ENCODE data around the gene CLP1.

DNA sequence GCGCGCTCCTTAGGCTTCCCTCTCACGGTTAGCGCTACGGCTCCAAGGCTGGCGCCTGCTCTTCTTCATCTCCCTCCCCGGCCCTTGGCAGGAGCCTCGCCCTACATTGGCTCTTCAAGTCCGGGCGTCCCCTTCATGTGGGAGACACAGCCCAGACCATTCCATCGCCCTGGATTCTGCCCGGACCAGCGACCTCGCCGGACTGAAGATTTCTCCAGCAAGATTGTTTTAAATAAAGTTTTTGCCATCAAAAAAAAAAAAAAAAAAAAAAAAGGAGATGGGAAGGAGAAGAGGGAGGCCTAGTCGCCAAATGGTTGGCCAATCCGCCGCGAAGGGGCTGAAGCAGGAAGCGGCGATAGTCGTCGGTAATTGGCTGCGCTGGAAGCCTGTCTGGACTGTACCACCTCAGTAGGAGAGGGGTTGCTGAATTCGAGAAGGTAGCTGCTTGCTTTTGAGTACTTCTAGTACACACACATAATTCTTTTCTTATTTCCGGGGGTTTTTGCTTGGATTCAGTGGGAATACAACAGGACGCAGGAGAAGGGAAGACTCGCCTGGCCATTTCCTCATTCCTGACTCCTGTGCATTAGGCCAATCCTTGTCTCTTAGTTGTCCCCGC is 9.7 kb downstream of the CLP1 start:
- TF ChIP-seq, protein P1, sequence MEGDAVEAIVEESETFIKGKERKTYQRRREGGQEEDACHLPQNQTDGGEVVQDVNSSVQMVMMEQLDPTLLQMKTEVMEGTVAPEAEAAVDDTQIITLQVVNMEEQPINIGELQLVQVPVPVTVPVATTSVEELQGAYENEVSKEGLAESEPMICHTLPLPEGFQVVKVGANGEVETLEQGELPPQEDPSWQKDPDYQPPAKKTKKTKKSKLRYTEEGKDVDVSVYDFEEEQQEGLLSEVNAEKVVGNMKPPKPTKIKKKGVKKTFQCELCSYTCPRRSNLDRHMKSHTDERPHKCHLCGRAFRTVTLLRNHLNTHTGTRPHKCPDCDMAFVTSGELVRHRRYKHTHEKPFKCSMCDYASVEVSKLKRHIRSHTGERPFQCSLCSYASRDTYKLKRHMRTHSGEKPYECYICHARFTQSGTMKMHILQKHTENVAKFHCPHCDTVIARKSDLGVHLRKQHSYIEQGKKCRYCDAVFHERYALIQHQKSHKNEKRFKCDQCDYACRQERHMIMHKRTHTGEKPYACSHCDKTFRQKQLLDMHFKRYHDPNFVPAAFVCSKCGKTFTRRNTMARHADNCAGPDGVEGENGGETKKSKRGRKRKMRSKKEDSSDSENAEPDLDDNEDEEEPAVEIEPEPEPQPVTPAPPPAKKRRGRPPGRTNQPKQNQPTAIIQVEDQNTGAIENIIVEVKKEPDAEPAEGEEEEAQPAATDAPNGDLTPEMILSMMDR (conservative IDR thresholded peaks at IDR 0.05; ENCODE audit: low read depth, low read length), result no peak
- no peak for TF ChIP-seq EZH2 (IDR thresholded peaks at IDR 0.05; ENCODE audit: borderline replicate concordance, low read depth, low read length, poor library complexity, severe bottlenecking)

Measured in A673 (cell line).